ENCODE data around the gene GDAP1L1.

Gene GDAP1L1

DNA sequence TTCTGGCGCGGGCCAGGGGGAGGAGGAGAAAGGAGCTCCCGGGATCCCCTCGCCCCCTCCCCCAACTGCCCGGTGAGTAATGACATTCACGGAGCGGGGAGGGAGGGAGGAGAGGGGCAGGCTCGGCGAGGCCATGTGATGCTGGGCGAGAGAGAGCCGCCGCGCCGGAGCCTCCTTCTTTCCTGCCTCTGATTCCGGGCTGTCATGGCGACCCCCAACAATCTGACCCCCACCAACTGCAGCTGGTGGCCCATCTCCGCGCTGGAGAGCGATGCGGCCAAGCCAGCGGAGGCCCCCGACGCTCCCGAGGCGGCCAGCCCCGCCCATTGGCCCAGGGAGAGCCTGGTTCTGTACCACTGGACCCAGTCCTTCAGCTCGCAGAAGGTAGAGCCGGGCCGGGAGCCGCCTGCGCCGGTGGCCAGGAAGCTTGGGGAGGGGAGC lies at the start of gene GDAP1L1:
Gene GDAP1L1 (plus strand): TSS at position 178 of the 441 bp plus-strand sequence. CDS start 27 bp downstream, at position 205.
- no peak for DNase-seq

GRCh38 chr20:44198872-44199271 lies 48.2 kb upstream of the GDAP1L1 start:
- DNase-seq = no peak

GRCh38 chr20:44199877-44200276 lies 47.2 kb upstream of the GDAP1L1 start:
- no peak for DNase-seq

DNA sequence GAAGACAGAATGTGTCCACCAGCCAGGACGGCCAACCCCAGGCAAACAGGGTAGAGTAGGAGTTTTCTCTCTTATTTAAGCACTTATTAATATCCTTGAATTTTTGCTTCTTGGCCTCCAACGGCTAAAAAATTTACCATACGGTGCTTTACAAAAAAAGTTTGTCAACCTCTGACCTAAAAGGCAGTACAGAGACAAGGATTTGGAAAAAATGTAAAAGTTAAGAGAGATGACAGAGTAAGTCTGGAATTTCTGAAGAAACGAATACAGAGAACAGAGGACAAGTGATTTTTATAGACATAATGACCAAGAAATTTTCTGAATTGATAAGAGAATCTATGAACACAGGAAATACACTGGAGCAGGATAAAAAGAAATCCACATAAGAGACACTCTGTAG lies 46.7 kb upstream of the GDAP1L1 start:
- no peak for DNase-seq

DNA sequence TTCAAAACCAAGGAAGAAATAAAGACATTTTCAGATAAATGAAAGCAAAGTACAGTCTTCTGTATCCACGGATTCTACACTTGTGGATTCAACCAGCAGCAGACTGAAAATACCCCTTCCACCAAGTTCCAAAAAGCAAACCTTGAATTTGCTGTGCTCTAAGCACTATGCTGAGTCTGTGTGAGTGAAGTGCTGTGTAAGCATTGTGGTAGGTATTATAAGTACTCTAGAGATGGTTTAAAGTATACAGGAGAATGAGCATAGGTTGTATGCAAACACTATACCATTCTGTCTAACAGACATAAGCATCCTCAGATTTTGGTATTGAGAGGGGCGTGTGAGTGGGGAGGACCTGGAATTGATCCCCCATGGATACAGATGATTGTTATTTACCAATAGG lies 46.1 kb upstream of the GDAP1L1 start:
- no peak for DNase-seq

DNA sequence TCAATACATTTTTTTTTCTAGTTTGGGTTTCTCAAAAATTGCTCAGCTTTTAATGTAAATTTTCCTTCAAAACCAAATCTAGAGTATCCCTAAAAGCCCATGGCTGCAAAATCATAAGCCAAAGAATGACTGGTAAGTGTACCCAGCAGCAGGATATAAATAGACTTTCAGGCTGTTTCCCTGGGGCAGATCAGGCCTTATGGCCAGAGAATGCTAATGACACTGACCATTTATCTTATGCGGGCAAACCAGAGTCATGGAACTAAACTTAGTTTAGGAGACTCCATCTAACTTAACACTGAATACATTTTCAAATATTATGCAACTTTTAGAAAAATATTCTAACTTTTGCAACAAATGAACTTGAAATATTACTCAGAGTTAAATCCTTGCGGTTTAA lies 43.9 kb upstream of the GDAP1L1 start:
- DNase-seq = no peak

GRCh38 chr20:44204156-44204831 lies 42.8 kb upstream of the GDAP1L1 start:
- DNase-seq = peak; percentile 94

GRCh38 chr20:44204832-44205215 lies 42.3 kb upstream of the GDAP1L1 start:
- DNase-seq = no peak

GRCh38 chr20:44206132-44206531 lies 41.0 kb upstream of the GDAP1L1 start:
- no peak for DNase-seq

DNA sequence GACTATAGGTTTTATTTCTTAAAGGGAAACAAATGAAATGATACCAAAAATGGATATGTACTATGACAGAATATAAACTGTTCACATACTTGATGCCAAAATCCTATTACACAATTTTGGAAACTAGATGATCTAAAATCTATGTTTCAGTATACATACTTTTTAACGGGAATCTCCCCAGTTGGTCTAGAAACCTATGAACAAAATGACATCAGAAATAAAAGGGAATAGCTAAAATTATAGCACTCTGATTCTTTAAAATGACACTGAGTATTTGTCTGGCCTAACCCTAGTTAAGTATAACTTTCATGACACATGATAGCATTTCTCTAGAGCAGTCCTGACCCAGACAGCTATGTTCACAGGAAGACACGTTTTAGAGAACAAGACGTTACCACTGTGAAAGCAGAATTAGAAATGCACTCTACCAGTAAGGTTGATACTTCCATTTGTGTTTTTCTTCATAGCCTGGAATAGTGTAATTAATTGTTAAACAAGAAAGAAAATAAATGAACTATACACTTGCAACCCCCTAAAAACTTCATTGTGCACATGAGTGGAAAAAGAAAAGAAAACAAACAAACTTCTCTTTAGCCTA lies 39.9 kb upstream of the GDAP1L1 start:
- no peak for DNase-seq

DNA sequence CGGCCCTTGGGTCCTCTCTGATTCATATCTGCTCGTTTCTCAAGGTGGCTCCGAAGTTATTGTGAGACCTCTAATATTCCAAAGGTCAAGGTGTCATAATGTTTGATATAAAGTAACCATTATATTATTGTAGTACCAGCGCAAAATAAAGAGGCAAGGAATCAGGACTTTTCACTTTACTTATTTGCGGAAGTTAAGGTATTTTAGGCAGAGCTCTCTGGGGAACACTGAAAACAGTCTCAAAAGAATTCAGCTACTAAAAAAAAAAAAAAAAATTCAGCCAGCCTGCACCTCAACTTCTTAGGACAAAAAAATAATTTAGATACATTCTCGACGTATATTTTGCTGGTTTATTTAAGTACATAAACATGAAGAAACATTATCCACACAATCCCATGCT lies 38.9 kb upstream of the GDAP1L1 start:
- no peak for DNase-seq

DNA sequence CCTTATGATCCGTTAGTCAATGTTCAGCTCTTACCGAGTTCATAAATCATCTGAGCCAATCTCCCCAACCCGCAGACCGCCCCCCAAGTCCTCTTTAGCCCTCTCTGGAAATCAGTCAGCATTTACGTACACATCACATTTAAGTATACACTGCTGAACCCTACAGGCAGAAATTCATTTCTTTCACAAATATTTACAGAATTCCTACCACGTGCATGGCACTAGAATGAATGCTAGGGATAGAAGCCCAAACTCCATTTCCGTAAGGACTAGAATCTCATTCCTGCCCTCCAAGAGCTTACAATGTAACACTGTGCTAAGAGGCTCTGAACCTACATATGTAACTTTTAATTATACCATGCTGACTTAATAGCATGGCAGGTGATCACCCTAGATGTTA lies 38.3 kb upstream of the GDAP1L1 start:
- DNase-seq = peak; percentile 20

DNA sequence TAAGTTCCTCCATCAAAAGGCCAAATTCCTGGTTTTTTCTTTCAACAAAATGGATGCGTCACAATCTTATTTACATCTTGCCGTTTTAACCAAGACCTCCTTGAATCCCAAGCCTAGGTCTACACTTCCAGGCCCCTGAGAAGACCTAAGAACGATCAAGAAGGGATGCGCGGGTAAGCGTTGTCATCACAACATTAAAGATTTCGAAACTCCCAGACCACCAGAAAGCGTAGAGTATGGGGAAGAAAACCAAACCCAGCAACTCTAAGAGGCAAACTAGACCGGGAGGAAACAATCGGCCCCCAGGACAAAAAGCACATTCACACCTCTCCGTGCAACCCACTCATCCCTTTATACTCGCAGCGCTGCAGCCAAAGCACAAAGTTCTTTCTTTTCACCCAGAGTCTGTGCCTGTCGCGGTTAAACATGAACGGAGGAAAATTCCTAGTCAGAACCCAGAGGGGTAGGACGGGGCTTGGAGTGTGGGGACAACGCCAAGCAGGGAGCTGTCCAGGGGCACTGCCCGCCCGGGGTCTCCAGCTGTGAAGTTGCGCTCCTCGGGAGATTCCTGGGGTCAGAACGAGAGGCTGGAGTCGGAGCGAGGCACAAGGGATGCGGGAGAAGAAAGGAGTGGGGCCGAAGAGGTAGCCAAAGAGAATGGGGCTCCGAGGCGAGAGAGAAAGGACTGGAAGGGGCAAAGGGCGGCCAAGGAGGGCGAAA lies 37.3 kb upstream of the GDAP1L1 start:
- DNase-seq = peak; percentile 22

DNA sequence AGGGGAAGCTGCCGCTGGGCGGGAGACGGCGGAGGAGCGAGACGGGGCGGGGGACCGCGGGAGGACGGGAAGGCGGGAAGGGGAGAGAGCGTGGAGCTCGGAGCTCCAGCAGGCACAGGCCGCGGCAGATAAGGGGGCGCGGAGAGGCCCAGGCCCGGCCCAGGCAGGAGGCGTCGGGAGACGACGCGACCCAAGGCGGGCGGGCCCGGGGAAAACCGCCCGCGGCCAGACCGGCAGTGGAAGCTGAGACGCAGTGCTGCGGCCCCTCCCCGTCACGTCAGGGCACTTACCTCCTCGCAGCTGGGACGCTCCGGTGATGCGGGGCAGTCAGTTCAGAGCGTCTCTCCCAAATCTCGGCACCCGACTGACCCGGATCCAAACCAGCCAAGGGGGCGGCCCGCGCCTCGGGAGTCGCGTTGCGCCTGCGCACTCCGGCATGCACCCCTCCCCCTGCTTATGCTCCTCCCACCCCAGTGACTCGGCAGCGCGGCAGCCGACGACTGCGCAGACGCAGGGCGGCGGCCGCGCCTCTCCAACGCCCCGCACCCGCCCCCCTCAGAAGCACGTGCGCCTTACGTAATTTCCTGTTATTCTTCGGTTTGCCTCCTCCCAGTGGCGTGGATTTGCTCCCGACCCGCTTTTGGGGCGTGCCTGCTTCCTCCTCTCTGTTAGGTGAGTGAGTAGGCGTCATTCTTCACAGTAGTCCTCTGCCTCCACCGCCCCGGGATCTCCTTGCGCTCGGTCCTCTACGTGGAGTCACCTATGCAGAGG lies 36.5 kb upstream of the GDAP1L1 start, which contains the start of gene OSER1:
Gene OSER1 (minus strand): TSS at position 366 of the 771 bp plus-strand sequence. CDS start 3,814 bp downstream, outside the sequence.
- DNase-seq = peak; percentile 97

GRCh38 chr20:44211177-44212039 lies 35.7 kb upstream of the GDAP1L1 start:
- peak; percentile 38 for DNase-seq

GRCh38 chr20:44212792-44213191 lies 34.3 kb upstream of the GDAP1L1 start:
- no peak for DNase-seq

DNA sequence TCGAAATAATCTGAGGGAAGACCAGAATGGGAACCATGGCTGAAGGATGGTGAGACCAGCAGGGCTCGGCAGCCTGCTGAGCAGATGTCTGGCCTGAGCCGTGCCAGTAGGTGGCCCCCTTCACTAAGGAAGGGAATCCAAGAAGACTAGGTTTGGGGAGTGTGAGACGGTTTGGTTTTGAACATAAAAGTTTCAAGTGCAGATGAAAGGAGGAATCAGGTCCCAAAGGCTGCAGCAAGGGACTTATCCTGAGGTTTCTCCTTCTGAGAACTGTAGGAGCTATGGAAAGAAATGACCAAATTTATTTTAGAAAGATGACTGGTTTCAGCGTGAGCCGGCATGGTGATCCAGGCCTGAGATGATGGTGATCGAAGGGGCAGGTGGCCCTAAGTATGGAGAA lies 32.0 kb upstream of the GDAP1L1 start:
- peak; percentile 59 for DNase-seq

DNA sequence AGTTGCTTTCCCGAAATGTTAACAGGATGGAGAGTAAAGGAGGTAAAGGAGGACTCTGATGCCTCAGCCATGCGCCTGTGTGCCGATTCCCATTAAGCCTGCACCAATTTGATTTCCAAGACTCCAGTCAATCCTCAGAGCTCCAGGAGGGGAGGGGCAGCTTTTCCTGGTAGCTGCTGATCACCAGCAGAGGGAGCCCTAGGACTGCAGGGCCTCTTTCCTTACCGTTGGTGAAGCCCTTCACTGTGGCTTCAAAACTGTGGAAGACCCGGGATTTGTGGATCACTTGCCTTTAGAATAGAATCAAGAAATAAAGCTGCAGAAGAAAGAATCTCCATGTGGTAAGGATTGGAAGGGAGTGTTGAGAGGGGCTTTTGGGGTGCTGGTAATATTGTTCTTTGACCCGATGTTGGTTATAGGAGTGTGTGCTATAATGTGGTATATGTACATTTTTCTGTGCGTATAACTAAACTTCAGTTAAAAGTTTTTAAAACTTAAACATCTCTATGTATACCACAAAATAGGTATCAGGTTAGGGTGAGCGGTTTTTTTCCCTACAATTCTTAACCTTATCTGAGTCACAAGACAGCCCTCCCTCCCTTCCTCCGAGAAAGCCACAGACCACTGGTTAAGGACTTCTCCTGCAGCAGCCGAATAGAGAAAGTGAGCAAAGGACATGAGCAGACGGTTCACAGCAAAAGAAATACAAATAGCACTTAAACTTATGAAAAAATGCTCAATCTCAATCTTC lies 29.6 kb upstream of the GDAP1L1 start:
- peak; percentile 62 for DNase-seq

DNA sequence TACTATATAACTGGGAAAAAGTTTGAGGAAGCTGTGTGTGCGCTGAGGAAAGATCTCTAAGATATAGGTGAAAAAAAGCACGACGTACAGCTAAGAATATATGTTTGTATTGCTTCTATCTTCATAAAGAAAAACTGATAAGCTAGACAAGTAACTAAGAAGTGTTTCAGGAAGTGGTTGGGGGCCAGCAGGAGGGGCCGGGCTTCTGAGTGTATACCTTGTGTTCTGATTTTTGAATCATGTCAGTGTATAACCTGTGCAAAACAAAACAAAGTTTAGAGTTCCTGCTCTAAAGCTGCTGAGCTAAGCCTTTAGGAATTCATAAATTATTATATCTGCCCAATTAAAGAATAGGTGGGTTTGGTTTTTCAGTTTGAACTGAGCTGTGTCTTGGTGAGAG lies 28.7 kb upstream of the GDAP1L1 start:
- no peak for DNase-seq

DNA sequence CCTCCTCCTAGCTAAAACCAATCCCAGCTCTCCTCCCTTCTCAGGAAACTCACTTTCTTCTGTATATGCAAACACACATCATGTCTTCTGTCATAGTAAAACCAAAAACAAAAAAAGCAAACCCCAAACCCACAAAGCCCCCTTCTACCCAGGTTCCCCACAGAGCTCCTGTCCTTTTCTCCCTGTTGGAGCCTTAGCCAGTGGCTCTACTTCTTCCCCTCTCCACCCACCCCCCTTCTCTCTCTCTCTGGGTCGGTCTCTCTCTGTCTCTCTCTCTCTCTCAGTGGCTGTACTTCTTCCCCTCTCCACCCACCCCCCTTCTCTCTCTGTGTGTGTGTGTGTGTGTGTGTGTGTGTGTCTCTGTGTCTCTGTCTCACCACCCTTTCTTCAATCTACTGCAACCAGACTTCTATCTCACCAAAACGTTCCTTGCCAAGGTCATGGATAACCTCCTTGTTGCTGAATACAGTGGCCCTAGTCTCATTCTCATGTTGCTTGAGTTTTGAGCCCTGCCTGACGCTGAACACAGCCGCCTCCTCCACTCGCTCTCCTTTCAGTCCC lies 27.9 kb upstream of the GDAP1L1 start:
- no peak for DNase-seq

DNA sequence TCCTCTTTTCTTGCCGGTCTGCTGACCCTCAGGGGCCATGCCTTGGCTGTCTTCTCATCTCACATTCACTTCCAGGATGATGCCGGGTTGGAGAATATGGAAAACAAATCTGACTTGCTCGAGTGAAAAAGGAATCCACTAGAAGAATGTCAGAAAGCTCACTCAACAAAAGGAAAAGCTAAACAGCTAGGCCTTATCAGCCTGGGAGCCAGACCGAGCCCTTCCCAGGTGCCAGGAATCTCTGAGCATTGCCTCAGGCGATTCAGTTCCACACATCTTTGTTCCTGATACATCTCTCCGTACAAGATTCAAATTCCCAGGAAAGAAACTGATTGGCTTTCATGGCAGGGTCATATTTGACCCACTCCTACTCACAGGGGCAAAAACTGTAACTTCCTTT lies 27.3 kb upstream of the GDAP1L1 start:
- no peak for DNase-seq
